Adrenal gland (tissue), 12 donors: ENCODE measurements around the gene KIF14. TPM values are rescaled to one million over a fixed set of nuclear protein-coding genes. Genes with fewer than 3 reads are reported as not detected.

Experiments
- DNase-seq, 7 donors: peaks; one replicate each; pipeline ENCODE4 v3.0.0-alpha.2; 2019 to 2020
- H3K27ac ChIP-seq, 5 donors: fragments of 200-600 bp; sonication (generic) in 4 of 5; 1 replicate in 3 of 5; 2 replicates in 2 of 5; pipeline versions ENCODE4 v1.5.1 to v1.8.0; 2016 to 2020; ENCODE audit warnings: mild to moderate bottlenecking in 1 of 5
- H3K27me3 ChIP-seq: fragments of 200-600 bp; 2 replicates; pipeline ENCODE4 v1.8.0; 2021
- H3K36me3 ChIP-seq, 2 donors: fragments of 200-600 bp; replicated peaks in 1 of 2; 1 replicate in 1 of 2; 2 replicates in 1 of 2; pipeline versions ENCODE4 v1.5.1 to v1.8.0; 2018 to 2022
- H3K4me1 ChIP-seq, 2 donors: fragments of 200-600 bp; replicated peaks in 1 of 2; 1 replicate in 1 of 2; 2 replicates in 1 of 2; pipeline versions ENCODE4 v1.5.1 to v1.8.0; 2018 to 2021
- H3K4me3 ChIP-seq, 4 donors: fragments of 200-600 bp; sonication (generic) in 3 of 4; one replicate each; pipeline ENCODE4 v1.5.1; 2016 to 2018
- H3K9me3 ChIP-seq, 3 donors: fragments of 200-600 bp; sonication (generic) in 1 of 3; replicated peaks in 1 of 3; 1 replicate in 2 of 3; 2 replicates in 1 of 3; pipeline versions ENCODE4 v1.5.1 to v1.8.0; 2016 to 2021
- CTCF ChIP-seq, 6 experiments: fragments of 450-650 bp in 4 of 6; fragments of 200-600 bp in 2 of 6; sonication (generic) in 1 of 6; IDR thresholded peaks; 1 replicate in 5 of 6; 2 replicates in 1 of 6; pipeline versions ENCODE4 v1.5.1 to v1.8.0; 2016 to 2021; ENCODE audit warnings: antibody characterized with exemption in 6 of 6, mild to moderate bottlenecking in 2 of 6, moderate library complexity in 1 of 6
- POLR2A ChIP-seq, 2 donors: fragments of 450-650 bp; IDR thresholded peaks; one replicate each; pipeline ENCODE4 v1.6.1; 2017; ENCODE audit warnings: antibody characterized with exemption in 2 of 2, mild to moderate bottlenecking in 2 of 2, moderate library complexity in 1 of 2
- WGBS, 4 donors: extraction: QIAGEN DNeasy Blood & Tissue Kit in 2 of 4; methylation state at CpG; one replicate each; pipeline versions ENCODE4 v1.1.5 to v1.1.7; 2013 to 2017; 5-methylcytosine and 5-hydroxymethylcytosine counted together
- intact Hi-C, 2 donors: fragments of 100-400 bp; cut with DNase I; formaldehyde crosslinking; loops; one replicate each; pipeline versions ENCODE4 v1.14.1 to v1.15.0; 2022 to 2023
- polyA plus RNA-seq, 3 donors: library from polyadenylated mRNA; stranded (reverse); fragments of 200-250 nt in 2 of 3; fragments of 350-450 nt in 1 of 3; fragmentation: Illumina TruSeq in 1 of 3; extraction: RNeasy Lipid Tissue Mini Kit (QIAGEN cat#74804) in 1 of 3; gene quantifications; one replicate each; pipeline ENCODE4 v1.2.3, GENCODE V29; 2013 to 2014
- total RNA-seq, 9 donors: library from RNA; depleted of rRNA in 4 of 9; stranded (reverse); fragments of >200 nt in 4 of 9; fragments of 120-200 nt in 1 of 9; fragmentation: NEBNext Ultra II Directional in 1 of 9; extraction: Animal tissue kit (Norgen Biotek cat#: 25700) in 1 of 9; gene quantifications; one replicate each; pipeline versions ENCODE4 v1.1.0 to v1.2.4, GENCODE V29; 2013 to 2023
- donor health status: healthy with polysubstance abuse.
- donor health status: Bipolar disorder and iron deficiency.
- donor health status: DM: yes; HTN: yes; CAD: no.
- donor health status: DM: no; HTN: no; CAD: no.
- donor health status: DM: no; HTN: no; CAD: no.
- donor health status: DM: yes; HTN: yes; CAD: no.

The KIF14 gene
- total and polyA plus RNA-seq, 12 donors: 0.07 to 3.5 (median 0.32) TPM

- DNase-seq: peak in 1 of 7 donors; percentile 20
- H3K36me3 ChIP-seq: no peaks in the 10 kb centered on the region
- intact Hi-C loops: no loop called here
- no peak for TF ChIP-seq CTCF (IDR thresholded peaks at IDR 0.05)
- no peak for TF ChIP-seq POLR2A (IDR thresholded peaks at IDR 0.05)
- 44 to 53% (median 50%) methylated on average over 6 to 7 of the region's 7 CpGs for WGBS, 4 donors
- H3K9me3 ChIP-seq: no peaks in the 10 kb centered on the region
- no peaks in the 10 kb centered on the region for H3K27me3 ChIP-seq
- no peak overlapping the region for H3K4me3 ChIP-seq
- no peak overlapping the region for H3K27ac ChIP-seq
- H3K4me1 ChIP-seq: no peaks in the 10 kb centered on the region
These were observed 89.8 kb downstream of the KIF14 start for GRCh38 chr1:200530623-200531261.

DNA sequence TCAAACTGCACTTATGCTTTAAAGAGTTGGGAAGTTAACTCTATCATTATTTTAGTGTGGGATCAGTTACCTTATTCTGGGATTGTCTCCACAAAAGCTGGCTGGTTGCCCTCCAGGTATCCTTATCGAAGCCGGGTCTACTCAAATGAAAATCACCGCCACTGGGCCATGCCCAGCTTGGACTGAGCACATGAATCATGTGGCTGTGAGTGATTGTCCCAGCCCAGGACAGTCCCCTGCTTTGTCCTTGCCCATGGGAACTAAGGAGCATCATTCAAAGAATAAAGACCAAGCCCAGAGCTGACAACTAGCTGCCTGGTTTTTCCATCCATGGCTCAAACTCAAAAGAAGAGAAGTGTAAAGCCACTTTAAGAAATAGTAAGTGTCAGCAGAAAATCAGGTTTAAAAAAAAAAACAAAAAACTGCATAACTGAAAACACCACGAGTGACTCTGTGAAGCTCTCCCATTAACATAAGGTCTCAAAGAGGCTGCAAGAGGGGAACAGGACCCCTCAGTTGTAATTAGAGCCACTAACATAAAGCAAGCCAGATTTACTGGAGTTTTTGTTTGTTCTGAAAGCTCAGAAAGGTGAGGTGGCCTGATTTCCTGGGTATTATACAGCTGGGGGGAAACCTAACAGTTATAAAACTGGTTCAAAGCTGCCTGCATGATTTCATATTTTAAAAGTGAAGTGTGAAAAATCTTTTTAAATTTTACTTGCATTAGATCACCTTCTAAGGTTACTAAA, 91.5 kb downstream of the KIF14 start:
- no peaks in the 10 kb centered on the region for H3K9me3 ChIP-seq
- H3K27ac ChIP-seq: no peak overlapping the region
- WGBS, 4 donors: 57 to 69% (median 67%) methylated on average over 4 of the region's 4 CpGs
- no peak for TF ChIP-seq POLR2A (IDR thresholded peaks at IDR 0.05)
- H3K36me3 ChIP-seq: no peaks in the 10 kb centered on the region
- no peak overlapping the region for H3K4me3 ChIP-seq
- no peak for DNase-seq
- H3K4me1 ChIP-seq: no peaks in the 10 kb centered on the region
- H3K27me3 ChIP-seq: no peaks in the 10 kb centered on the region
- intact Hi-C loops: no loop called here

GRCh38 chr1:200527670-200528069, 92.9 kb downstream of the KIF14 start:
- Histone ChIP-seq H3K9me3 (no peaks in the 10 kb centered on the region), H3K27ac (no peak overlapping the region), H3K36me3 (no peaks in the 10 kb centered on the region), H3K4me1 (no peaks in the 10 kb centered on the region), H3K4me3 (no peak overlapping the region), H3K27me3 (no peaks in the 10 kb centered on the region)
- no peak for TF ChIP-seq CTCF (IDR thresholded peaks at IDR 0.05)
- no peak for TF ChIP-seq POLR2A (IDR thresholded peaks at IDR 0.05)
- DNase-seq: no peak
- intact Hi-C loops: no loop called here
- 86 to 93% (median 89%) methylated on average over 4 of the region's 4 CpGs for WGBS, 4 donors

- H3K4me1 ChIP-seq: no peaks in the 10 kb centered on the region
- no peak for DNase-seq
- no peaks in the 10 kb centered on the region for H3K9me3 ChIP-seq
- intact Hi-C loops: no loop called here
- H3K4me3 ChIP-seq: no peak overlapping the region
- WGBS, 4 donors: 84 to 89% (median 87%) methylated on average over 3 to 5 of the region's 5 CpGs
- no peaks in the 10 kb centered on the region for H3K36me3 ChIP-seq
- TF ChIP-seq POLR2A (IDR thresholded peaks at IDR 0.05) (no peak), CTCF (IDR thresholded peaks at IDR 0.05) (no peak)
- no peaks in the 10 kb centered on the region for H3K27me3 ChIP-seq
- no peak overlapping the region for H3K27ac ChIP-seq
These were observed 93.6 kb downstream of the KIF14 start for GRCh38 chr1:200526709-200527612.
